Mesendoderm (in vitro differentiated cells): Measurements from ENCODE around the gene HDHD2.

Experiments
- DNase-seq: peaks from one replicate; pipeline ENCODE4 v3.0.0; 2013
- H2AK5ac ChIP-seq: 2 replicates; pipeline ENCODE4 v1.6.1; 2013; ENCODE audit warnings: low read length, inconsistent platforms
- H2BK120ac ChIP-seq: 2 replicates; pipeline ENCODE4 v1.6.1; 2013; ENCODE audit warnings: low read depth, mild to moderate bottlenecking, low read length, moderate library complexity, mixed read lengths
- H2BK15ac ChIP-seq: replicated peaks from 2 replicates; pipeline ENCODE4 v1.6.1; 2013; ENCODE audit warnings: low read depth, mild to moderate bottlenecking, moderate library complexity
- H2BK5ac ChIP-seq: 2 replicates; pipeline ENCODE4 v1.6.1; 2013; ENCODE audit warnings: low read length, inconsistent platforms
- H3K18ac ChIP-seq: 2 replicates; pipeline ENCODE4 v1.6.1; 2013; ENCODE audit warnings: mild to moderate bottlenecking, low read length, mixed read lengths
- H3K23ac ChIP-seq: one replicate; pipeline ENCODE4 v1.6.1; 2013; ENCODE audit warnings: low read length
- H3K27ac ChIP-seq: 2 replicates; pipeline ENCODE4 v1.5.1; 2013; ENCODE audit warnings: low read depth, mild to moderate bottlenecking, inconsistent platforms, low read length, moderate library complexity
- H3K27me3 ChIP-seq: 2 replicates; pipeline ENCODE4 v1.6.1; 2013; ENCODE audit warnings: low read length, control low read depth, mild to moderate bottlenecking, inconsistent platforms; ENCODE audit not compliant: insufficient read depth, poor library complexity
- H3K36me3 ChIP-seq: 2 replicates; pipeline ENCODE4 v1.6.1; 2013; ENCODE audit warnings: low read length, inconsistent platforms; ENCODE audit not compliant: control insufficient read depth, insufficient read depth
- H3K4ac ChIP-seq: one replicate; pipeline ENCODE4 v1.6.1; 2013; ENCODE audit warnings: low read depth, mild to moderate bottlenecking, low read length, moderate library complexity
- H3K4me1 ChIP-seq: 2 replicates; pipeline ENCODE4 v1.6.1; 2013; ENCODE audit warnings: low read depth, low read length, inconsistent platforms; ENCODE audit not compliant: control insufficient read depth
- H3K4me2 ChIP-seq: 2 replicates; pipeline ENCODE4 v1.6.1; 2013; ENCODE audit warnings: low read length
- H3K4me3 ChIP-seq: 2 replicates; pipeline ENCODE4 v1.5.1; 2013; ENCODE audit warnings: mild to moderate bottlenecking, low read length
- H3K56ac ChIP-seq: one replicate; pipeline ENCODE4 v1.6.1; 2013; ENCODE audit warnings: low read length
- H3K79me1 ChIP-seq: 2 replicates; pipeline ENCODE4 v1.6.1; 2013; ENCODE audit warnings: low read length, inconsistent platforms
- H3K79me2 ChIP-seq: 2 replicates; pipeline ENCODE4 v1.6.1; 2013; ENCODE audit warnings: mild to moderate bottlenecking, low read length; ENCODE audit not compliant: control insufficient read depth, insufficient read depth
- H3K9ac ChIP-seq: 2 replicates; pipeline ENCODE4 v1.6.1; 2013; ENCODE audit warnings: low read length, inconsistent platforms
- H4K5ac ChIP-seq: one replicate; pipeline ENCODE4 v1.6.1; 2013; ENCODE audit warnings: low read length
- H4K8ac ChIP-seq: one replicate; pipeline ENCODE4 v1.6.1; 2013; ENCODE audit warnings: low read depth, mild to moderate bottlenecking, control low read depth, low read length, moderate library complexity
- WGBS: extraction: QIAGEN DNeasy Blood & Tissue Kit; methylation state at CpG from one replicate; pipeline ENCODE4 v1.1.7; 2013; ENCODE audit warnings: low lambda C conversion rate, missing lambda C conversion rate; ENCODE audit not compliant: insufficient coverage; ENCODE audit errors: extremely low coverage; 5-methylcytosine and 5-hydroxymethylcytosine counted together

Gene HDHD2

GRCh38 chr18:47077111-47077510, 73.2 kb downstream of the HDHD2 start:
- Histone ChIP-seq H3K79me1 (no peaks in the 10 kb centered on the region), H4K5ac (no peak overlapping the region)
- no CpG with 5 or more reads among the region's 7 CpGs for WGBS

GRCh38 chr18:47075098-47075883, 75.0 kb downstream of the HDHD2 start:
- Histone ChIP-seq H3K27ac (no peak overlapping the region), H3K4me1 (peaks cover 3% of the 10 kb centered on the region), H4K8ac (no peak overlapping the region), H3K18ac (no peak overlapping the region), H2BK120ac (no peak overlapping the region), H2BK15ac (no peak overlapping the region), H4K5ac (no peak overlapping the region), H3K79me2 (no peaks in the 10 kb centered on the region), H3K23ac (no peak overlapping the region), H3K56ac (peak overlapping the region; percentile 26), H3K4me3 (no peak overlapping the region), H3K9ac (no peak overlapping the region), H3K4ac (no peak overlapping the region), H2AK5ac (no peak overlapping the region), H2BK5ac (no peak overlapping the region), H3K4me2 (no peak overlapping the region), H3K79me1 (no peaks in the 10 kb centered on the region), H3K36me3 (no peaks in the 10 kb centered on the region), H3K27me3 (no peaks in the 10 kb centered on the region)
- no CpG with 5 or more reads among the region's 13 CpGs for WGBS
- peak; percentile 57 for DNase-seq

More at GRCh38 chr18:47077111-47077510, 73.2 kb downstream of the HDHD2 start:
- Histone ChIP-seq H3K9ac (no peak overlapping the region), H3K18ac (no peak overlapping the region), H2BK5ac (no peak overlapping the region), H2AK5ac (no peak overlapping the region), H3K36me3 (no peaks in the 10 kb centered on the region), H3K4ac (no peak overlapping the region), H2BK120ac (no peak overlapping the region), H3K56ac (no peak overlapping the region), H3K4me1 (peaks cover 3% of the 10 kb centered on the region), H3K23ac (no peak overlapping the region), H4K8ac (no peak overlapping the region), H3K27me3 (no peaks in the 10 kb centered on the region), H3K4me2 (no peak overlapping the region), H3K27ac (no peak overlapping the region), H3K79me2 (no peaks in the 10 kb centered on the region), H2BK15ac (no peak overlapping the region), H3K4me3 (no peak overlapping the region)
- DNase-seq, result no peak

- WGBS, result no CpG with 5 or more reads among the region's 3 CpGs
- H3K79me1 ChIP-seq, result no peaks in the 10 kb centered on the region
- H3K4me2 ChIP-seq, result no peak overlapping the region
- no peak overlapping the region for H3K23ac ChIP-seq
- no peak overlapping the region for H2BK120ac ChIP-seq
- H3K27ac ChIP-seq, result no peak overlapping the region
- no peak overlapping the region for H3K4ac ChIP-seq
- no peaks in the 10 kb centered on the region for H3K27me3 ChIP-seq
- no peaks in the 10 kb centered on the region for H3K79me2 ChIP-seq
- H2BK5ac ChIP-seq, result no peak overlapping the region
- no peak overlapping the region for H3K56ac ChIP-seq
- DNase-seq, result no peak
- no peak overlapping the region for H3K9ac ChIP-seq
- no peak overlapping the region for H4K5ac ChIP-seq
- H3K36me3 ChIP-seq, result no peaks in the 10 kb centered on the region
- no peak overlapping the region for H4K8ac ChIP-seq
- no peak overlapping the region for H3K4me3 ChIP-seq
- no peaks in the 10 kb centered on the region for H3K4me1 ChIP-seq
- no peak overlapping the region for H2AK5ac ChIP-seq
- H3K18ac ChIP-seq, result no peak overlapping the region
- H2BK15ac ChIP-seq, result no peak overlapping the region
These were observed 82.7 kb downstream of the HDHD2 start for GRCh38 chr18:47067648-47068047.

GRCh38 chr18:47063096-47063495, 87.2 kb downstream of the HDHD2 start:
- H3K56ac ChIP-seq, result no peak overlapping the region
- H4K5ac ChIP-seq, result no peak overlapping the region
- H2BK15ac ChIP-seq, result no peak overlapping the region
- H3K27me3 ChIP-seq, result no peaks in the 10 kb centered on the region
- H3K4me3 ChIP-seq, result no peak overlapping the region
- H2AK5ac ChIP-seq, result no peak overlapping the region
- no peaks in the 10 kb centered on the region for H3K79me2 ChIP-seq
- no peak overlapping the region for H4K8ac ChIP-seq
- H3K4ac ChIP-seq, result no peak overlapping the region
- H3K4me2 ChIP-seq, result no peak overlapping the region
- H2BK5ac ChIP-seq, result no peak overlapping the region
- H3K18ac ChIP-seq, result no peak overlapping the region
- H3K23ac ChIP-seq, result no peak overlapping the region
- no peak overlapping the region for H3K27ac ChIP-seq
- no peak overlapping the region for H2BK120ac ChIP-seq
- no CpG with 5 or more reads among the region's 8 CpGs for WGBS
- H3K79me1 ChIP-seq, result no peaks in the 10 kb centered on the region
- DNase-seq, result no peak
- H3K4me1 ChIP-seq, result no peaks in the 10 kb centered on the region
- H3K9ac ChIP-seq, result no peak overlapping the region
- no peaks in the 10 kb centered on the region for H3K36me3 ChIP-seq

- no peak overlapping the region for H3K4me3 ChIP-seq
- H2BK5ac ChIP-seq, result no peak overlapping the region
- H3K4ac ChIP-seq, result no peak overlapping the region
- no peaks in the 10 kb centered on the region for H3K79me1 ChIP-seq
- no peak overlapping the region for H2BK15ac ChIP-seq
- H3K4me2 ChIP-seq, result no peak overlapping the region
- H3K36me3 ChIP-seq, result no peaks in the 10 kb centered on the region
- H2BK120ac ChIP-seq, result no peak overlapping the region
- no CpG with 5 or more reads among the region's 2 CpGs for WGBS
- H3K79me2 ChIP-seq, result no peaks in the 10 kb centered on the region
- H3K27ac ChIP-seq, result no peak overlapping the region
- H3K23ac ChIP-seq, result no peak overlapping the region
- H3K56ac ChIP-seq, result no peak overlapping the region
- no peak for DNase-seq
- H4K5ac ChIP-seq, result no peak overlapping the region
- no peak overlapping the region for H3K9ac ChIP-seq
- H3K4me1 ChIP-seq, result no peaks in the 10 kb centered on the region
- H3K18ac ChIP-seq, result no peak overlapping the region
- H2AK5ac ChIP-seq, result no peak overlapping the region
- H3K27me3 ChIP-seq, result no peaks in the 10 kb centered on the region
- H4K8ac ChIP-seq, result no peak overlapping the region
These were observed 87.8 kb downstream of the HDHD2 start for GRCh38 chr18:47062471-47062870.
